ENCODE measurements around the gene RNF187.

The RNF187 gene

DNA sequence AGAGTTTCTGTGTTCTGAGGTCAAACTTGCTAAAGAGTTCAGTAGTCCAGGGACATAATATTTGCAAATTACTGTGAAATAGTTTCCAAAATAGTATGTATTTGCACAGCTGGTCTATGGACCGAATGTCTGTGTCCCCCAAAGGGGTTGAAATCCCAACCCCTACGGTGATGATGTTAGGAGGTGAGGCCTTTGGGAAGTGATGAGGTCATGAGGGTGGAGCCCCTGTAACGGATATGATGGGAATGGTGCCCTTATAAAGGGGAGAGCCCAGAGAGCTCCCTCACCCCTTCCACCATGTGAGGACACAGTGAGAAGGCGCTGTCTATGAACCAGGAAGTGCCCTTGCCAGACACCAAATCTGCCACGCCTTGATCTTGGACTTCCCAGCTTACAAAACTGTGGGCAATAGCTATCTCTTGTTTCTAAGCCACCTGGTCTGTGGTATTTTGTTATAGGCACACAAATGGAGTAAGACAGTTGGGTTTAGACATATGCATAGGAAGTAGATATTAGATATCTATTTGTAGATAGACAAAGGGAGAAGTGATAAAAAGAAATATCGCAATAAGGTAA lies 21.7 kb downstream of the RNF187 start:
- DNase-seq (ENCODE audit: low spot score): no peak

GRCh38 chr1:228510101-228510802 lies 23.1 kb downstream of the RNF187 start:
- peak; percentile 9 for DNase-seq (ENCODE audit: low spot score)

- peak; percentile 22 for DNase-seq (ENCODE audit: low spot score)
Measured at GRCh38 chr1:228510803-228511413, 23.7 kb downstream of the RNF187 start.

GRCh38 chr1:228511546-228512445 lies 24.6 kb downstream of the RNF187 start:
- peak; percentile 50 for DNase-seq (ENCODE audit: low spot score)

DNA sequence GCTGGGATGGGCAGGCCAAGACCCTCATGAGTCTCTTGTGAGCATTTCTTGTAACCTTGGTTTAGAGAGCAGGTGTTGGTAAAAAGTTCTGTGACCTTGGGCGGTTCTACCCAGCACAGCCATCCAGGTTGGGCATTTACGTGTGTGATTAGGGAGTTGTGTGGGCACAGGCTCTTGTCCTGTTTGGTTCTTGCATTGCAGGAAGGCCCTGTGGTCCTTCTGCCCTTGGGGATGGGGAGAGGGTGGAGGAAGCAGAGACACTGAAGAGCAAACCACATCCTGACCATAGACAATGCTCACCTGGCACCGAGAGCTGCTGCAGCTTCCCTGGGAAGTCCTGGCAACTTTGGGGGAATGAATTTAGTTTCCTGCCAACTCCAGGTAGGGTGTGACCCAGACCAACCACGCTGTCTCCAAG lies 25.6 kb downstream of the RNF187 start:
- DNase-seq (ENCODE audit: low spot score): peak; percentile 25

- DNase-seq (ENCODE audit: low spot score): peak; percentile 51
Measured at GRCh38 chr1:228513236-228513900, 26.2 kb downstream of the RNF187 start.

GRCh38 chr1:228514421-228514820 lies 27.2 kb downstream of the RNF187 start:
- peak; percentile 26 for DNase-seq (ENCODE audit: low spot score)

- no peak for DNase-seq (ENCODE audit: low spot score)
Measured at GRCh38 chr1:228515200-228515834, 28.1 kb downstream of the RNF187 start.

GRCh38 chr1:228517655-228518054 lies 30.5 kb downstream of the RNF187 start:
- DNase-seq (ENCODE audit: low spot score): no peak

DNA sequence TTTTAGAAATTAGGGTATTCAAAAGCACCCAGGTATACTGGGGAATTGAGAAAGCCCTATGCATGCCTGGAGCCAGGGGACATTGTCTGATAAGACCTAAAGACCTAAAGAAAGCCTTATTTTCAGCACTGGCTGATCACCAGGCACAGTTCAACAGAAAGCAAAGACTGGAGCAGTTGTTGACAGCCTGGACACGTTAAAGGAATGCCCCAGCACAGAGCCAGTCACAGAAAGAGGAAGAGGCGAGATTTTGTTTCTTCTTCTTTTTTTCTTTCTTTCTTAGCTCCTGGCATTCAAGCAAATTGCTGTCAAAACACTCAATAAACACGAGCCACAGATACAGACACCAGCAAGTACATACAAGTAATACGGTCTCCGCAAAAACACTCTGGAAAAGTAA lies 40.4 kb downstream of the RNF187 start:
- no peak for DNase-seq (ENCODE audit: low spot score)

GRCh38 chr1:228528612-228529011 lies 41.4 kb downstream of the RNF187 start:
- DNase-seq (ENCODE audit: low spot score): no peak

DNA sequence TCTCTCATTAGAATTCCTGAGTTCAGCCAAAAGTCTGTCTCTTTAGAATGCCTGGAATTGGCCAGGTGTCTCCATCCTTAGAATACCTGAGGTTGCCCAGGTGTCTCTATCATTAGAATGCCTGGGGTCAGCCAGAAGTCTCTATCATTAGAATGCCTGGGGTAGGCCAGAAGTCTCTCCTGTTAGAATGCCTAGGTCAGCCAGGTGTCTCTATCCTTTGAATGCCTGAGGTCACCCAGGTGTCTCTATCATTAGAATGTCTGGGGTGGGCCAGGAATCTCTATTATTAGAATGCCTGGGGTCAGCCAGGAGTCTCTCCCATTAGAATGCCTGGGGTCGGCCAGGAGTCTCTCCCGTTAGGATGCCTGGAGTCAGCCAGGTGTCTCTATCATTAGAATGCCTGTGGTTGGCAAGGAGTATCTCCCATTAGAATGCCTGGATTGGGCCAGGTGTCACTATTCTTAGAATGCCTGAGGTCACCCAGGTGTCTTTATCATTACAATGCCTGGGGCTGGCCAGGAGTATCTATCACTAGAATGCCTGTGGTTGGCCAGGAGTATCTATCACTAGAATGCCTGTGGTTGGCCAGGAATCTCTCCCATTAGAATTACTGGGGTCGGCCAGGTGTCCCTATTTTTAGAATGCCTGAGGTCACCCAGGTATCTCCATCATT lies 43.0 kb downstream of the RNF187 start:
- DNase-seq (ENCODE audit: low spot score): no peak

GRCh38 chr1:228530951-228531731 lies 44.0 kb downstream of the RNF187 start:
- DNase-seq (ENCODE audit: low spot score): no peak

DNA sequence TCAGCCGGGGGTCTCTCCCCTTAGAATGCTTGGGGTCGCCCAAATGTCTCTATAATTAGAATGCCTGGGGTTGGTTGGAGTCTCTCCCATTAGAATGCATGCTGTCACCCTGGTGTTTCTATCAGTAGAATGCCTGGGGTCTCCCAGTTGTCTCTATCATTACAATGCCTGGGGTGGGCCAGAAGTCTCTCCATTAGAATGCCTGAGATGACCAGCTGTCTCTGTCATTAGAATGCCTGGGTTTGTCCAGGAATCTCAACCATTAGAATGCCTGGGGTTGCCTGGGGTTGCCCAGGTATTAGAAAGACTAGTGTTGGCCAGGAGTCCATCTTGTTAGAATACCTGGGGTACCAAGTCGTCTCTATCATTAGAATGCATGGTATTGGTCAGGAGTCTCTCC lies 51.6 kb downstream of the RNF187 start:
- DNase-seq (ENCODE audit: low spot score): no peak

DNA sequence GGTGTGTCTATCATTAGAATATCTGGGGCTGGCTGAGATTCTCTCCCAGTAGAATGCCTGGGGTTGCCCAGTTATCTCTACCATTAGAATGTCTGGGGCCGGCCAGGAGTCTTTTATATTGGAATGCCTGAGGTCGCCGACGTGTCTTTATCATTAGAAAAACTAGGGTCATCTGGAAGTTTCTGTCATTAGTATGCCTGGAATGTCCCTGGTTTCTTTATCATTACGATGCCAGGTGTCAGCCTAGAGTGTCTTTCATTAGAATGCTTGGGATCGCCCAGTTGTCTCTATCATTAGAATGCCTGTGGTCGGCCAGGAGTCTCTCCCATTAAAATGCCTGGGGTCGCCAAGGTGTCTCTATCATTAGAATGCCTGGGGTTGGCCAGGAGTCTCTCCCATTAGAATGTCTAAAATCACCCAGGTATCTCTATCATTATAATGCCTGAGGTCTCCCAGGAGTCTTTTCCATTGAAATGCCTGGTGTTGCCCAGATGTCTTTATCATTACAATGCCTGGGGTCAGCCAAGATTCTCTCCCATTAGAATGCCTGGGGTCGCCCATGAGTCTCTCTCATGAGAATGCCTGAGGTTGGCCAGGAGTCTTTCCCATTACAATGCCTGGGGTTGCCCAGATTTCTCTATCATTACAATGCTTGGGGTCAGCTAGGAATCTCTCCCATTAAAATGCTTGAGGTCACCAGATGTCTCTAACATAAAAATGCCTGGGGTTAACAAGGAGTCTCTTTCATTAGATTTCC lies 53.2 kb downstream of the RNF187 start:
- DNase-seq (ENCODE audit: low spot score): no peak

DNA sequence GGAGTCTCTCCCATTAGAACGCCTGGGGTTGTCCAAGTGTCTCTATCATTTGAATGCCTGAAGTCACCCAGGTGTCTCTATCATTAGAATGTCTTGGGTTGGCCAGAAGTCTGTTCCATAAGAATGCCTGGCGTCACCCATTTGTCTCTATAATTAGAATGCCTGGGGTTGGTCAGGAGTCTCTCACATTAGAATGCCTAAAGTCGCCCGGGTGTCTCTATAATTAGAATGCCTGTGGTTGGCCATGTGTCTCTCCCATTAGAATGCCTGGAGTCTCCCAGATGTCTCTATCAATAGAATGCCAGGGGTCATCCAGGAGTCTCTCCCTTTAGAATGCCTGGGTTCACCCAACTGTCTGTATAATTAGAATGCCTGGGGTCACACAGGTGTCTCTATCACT lies 54.5 kb downstream of the RNF187 start:
- no peak for DNase-seq (ENCODE audit: low spot score)

- no peak for DNase-seq (ENCODE audit: low spot score)
Measured at GRCh38 chr1:228542376-228542775, 55.2 kb downstream of the RNF187 start.

- DNase-seq (ENCODE audit: low spot score): no peak
Measured at GRCh38 chr1:228542981-228543380, 55.8 kb downstream of the RNF187 start.

DNA sequence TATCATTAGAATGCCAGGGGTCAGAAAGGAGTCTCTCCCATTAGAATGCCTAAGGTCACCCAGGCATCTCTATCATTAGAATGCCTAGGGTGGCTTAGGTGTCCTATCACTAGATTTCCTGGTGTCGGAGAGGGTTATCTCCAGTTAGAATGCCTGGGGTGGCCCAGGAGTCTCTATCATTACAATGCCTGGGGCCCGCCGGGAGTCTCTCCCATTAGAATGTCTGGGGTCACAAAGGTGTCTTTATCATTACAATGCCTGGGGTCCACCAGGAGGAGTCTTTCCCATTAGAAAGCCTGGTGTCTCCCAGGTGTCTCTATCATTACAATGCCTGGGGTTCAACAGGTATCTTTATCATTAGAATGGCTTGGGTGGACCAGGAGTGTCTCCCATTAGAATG lies 56.2 kb downstream of the RNF187 start:
- DNase-seq (ENCODE audit: low spot score): no peak

Data from left forelimb (tissue), 1 donor.